HG03378 (cell line): Measurements from ENCODE around the gene PRPF18.

Experiments
- ATAC-seq: cut with Tn5 transposase; IDR thresholded peaks from one replicate; pipeline ENCODE4 v1.9.1; 2021; ENCODE audit warnings: mild to moderate bottlenecking, moderate library complexity; ENCODE audit not compliant: unreplicated experiment

The PRPF18 gene

DNA sequence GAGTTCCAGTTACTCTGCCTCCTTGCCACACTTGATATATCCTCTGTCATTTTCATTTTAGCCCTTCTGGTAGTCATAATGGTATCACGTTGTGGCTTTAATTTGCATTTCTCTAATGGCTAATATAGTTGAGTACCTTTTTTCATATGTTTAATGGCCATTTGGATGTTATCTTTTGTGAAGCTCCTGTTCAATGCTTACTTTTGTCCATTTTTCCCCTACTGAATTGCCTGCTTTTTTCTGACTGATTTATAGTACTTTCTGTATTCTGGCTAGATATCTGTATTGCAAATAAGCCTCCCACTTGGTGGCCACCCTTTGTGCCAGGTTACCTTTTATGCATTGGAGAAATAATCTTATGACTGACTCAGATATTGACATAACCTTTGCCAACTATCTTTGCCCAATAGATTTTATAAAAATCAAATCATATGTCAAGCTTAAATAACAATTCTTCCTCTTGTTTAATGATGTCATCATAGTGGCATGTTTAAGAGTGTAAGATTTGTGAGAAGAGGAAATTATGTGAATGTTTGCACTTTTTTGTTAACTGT, 50.6 kb downstream of the PRPF18 start:
- no peak for ATAC-seq

- ATAC-seq = no peak
Measured at GRCh38 chr10:13637894-13638293, 51.1 kb downstream of the PRPF18 start.

DNA sequence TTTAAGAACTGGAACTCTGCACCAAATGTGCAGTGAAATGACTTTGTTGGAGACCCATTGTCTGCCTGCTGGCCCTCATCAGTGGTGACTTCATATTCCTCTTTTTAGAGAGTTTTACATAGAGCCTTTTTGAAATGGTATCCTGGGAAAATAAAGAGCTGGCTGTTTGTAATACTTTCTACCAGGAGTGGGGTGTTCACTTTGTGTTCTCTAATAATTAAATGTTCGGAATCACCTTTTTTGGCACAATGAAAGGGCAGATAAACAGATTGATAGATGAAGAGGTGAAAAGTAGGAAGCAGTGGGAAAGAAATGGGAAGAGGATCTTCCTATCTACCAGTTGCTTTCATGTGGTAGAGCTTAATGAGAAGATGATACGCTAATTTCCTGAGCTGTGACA, 55.5 kb downstream of the PRPF18 start:
- ATAC-seq = no peak

GRCh38 chr10:13643016-13643415, 56.3 kb downstream of the PRPF18 start:
- no peak for ATAC-seq

DNA sequence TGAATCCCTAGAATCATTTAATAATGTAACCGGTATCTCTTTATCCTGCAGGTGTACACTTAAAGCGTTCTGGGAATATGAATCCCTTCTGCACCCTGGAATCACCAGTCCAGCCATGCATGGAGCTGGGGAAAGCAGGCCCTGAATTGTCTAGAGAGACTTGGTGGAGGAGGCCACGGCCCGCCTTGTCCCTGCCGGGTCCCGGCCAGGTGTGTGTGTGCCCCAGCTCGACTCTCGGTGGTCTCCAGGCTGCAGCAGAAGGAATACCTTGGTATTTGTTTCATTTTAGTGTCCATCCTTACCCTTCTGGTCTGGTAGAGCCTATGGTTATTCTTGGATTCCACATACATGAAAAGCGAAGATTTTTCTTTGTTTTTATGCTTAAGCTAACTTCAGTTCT, 58.1 kb downstream of the PRPF18 start:
- no peak for ATAC-seq

DNA sequence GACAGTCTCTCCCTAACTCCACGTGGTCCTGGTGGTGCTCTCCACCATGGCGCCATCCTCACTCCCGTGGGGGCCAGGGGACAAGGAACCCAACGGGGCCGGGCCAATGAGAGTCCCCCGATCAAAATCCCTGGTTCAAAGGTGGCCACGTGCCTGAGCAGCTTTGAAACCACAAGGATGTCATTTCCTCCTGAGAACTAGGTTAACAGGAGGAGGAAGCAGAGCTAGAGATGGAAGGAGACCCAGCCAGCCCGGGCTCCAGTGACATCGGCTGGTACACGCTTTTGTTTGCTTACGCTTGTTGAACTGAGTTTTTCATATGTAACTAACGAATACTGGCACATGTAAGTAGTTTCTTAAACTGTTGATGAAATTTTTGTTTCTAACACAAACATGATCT, 61.7 kb downstream of the PRPF18 start:
- ATAC-seq = no peak

GRCh38 chr10:13649844-13650520, 63.2 kb downstream of the PRPF18 start:
- ATAC-seq = no peak

DNA sequence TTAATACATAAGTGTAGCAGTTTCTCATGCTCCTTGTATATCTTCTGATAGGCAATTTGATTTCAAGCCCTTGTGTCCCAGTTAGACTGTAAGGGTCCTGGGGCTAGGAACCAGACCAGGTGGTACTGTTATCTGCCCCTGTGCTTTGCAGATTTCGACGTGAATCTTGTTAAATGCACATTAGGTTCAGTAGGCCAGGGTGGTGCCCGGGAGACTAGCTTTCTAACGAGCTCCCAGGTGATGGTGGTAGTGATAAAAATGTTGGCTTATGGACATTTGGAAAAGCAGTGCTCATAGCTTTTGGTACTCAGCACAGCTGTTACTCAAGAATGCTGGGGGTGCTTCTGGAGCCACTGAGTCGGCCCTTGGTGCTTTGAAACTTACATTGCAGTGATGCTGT, 64.2 kb downstream of the PRPF18 start:
- ATAC-seq = no peak

- ATAC-seq = no peak
Measured at GRCh38 chr10:13651969-13652720, 65.4 kb downstream of the PRPF18 start.

GRCh38 chr10:13652860-13653259, 66.1 kb downstream of the PRPF18 start:
- ATAC-seq = no peak

GRCh38 chr10:13654118-13654830, 67.5 kb downstream of the PRPF18 start:
- ATAC-seq = no peak

- no peak for ATAC-seq
Measured at GRCh38 chr10:13654846-13655245, 68.1 kb downstream of the PRPF18 start.

DNA sequence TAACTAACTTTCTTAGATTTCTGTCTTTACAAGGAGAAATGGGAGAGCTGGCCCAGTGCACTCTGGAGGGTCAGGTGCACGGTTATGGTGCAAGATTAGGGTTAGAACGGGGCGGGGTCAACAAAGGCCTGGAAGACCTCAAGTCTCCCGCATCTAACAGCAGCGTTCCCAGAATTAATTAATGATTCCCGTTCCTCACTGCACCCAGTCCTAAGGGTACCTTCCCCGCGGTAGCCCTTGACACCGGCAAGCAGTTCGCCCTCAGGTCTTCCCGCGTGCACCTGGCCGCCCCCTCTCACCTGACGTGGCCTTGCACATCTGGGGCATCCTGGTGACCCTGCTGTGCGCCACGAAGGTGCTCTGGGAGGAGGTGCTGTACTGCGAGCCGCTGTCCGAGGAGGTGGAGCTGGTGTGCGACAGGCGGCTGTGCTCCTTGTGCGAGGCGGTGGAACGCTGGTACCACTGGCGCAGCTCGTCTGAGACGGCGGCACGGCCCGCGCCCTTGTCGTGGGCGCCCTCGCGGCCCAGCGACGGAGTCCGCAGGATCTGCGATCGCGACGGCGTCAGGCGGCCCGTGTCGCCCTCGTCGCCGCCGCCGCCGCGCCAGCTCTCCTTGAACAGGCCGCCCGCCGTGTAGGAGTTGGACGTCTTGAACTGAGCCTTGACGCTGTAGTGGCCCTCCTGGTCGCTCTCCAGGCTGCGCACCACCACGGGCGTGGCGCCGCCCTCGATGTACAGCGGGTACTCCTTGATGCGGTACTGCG, 69.8 kb downstream of the PRPF18 start:
- ATAC-seq = no peak

GRCh38 chr10:13657101-13657680, 70.4 kb downstream of the PRPF18 start:
- no peak for ATAC-seq

DNA sequence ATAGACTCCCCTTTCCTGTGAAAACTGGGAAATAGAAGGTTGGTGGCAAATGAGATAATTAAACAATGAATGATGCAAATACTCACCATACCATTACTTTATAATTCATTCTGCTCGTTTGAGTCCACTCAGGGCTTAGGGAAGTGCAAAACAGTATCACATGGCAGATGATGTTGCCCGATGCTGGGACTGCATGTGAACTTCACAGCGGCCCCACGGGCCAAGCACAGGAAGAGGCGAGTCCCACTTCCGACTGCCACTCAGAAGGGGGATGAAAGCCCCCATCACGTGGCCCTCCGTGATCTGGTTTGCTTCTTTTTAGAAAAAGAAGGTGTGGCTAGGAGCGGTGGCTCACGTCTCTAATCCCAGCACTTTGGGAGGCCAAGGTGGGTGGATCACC, 71.5 kb downstream of the PRPF18 start:
- no peak for ATAC-seq

DNA sequence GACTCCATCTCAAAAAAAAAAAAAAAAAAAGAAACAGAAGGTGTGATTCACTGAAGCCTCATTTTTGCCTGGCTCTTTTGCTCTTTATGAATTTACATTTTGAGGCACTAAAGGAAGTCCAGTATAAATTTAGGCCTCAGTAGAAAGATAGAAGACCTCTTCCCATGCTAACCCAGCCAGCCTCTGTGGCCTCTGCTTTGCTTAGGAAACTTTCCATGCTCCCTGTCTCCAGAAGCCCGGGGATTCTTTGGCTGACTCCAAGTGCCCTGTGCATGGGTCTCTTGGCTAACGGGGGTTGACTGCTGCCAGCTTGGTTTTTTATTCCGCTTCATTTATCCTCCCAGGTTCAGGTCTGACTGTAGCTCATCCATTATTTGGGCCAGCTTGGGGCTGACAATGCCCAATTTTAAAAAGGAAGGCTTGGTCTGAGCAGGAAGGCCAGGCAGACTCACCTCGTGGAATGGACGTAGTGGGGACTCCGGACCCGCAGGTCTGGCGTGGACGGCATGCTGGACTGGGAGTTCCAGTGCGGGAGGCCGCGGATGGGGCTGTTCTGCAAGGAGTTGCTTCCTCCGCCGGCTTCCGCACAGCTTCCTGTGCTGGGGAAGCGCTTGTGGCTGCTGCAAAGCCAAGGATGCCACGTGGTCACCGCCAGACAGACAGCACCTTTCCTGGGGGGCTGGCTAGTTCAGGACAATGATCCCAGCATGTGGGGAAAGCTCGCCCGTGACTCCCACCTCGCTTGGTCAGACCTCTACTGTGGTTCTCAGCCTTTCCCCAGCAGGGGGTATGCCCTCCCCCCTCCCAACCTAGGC, 72.3 kb downstream of the PRPF18 start:
- ATAC-seq = no peak

- no peak for ATAC-seq
Measured at GRCh38 chr10:13659887-13660550, 73.3 kb downstream of the PRPF18 start.

- no peak for ATAC-seq
Measured at GRCh38 chr10:13660551-13660920, 73.8 kb downstream of the PRPF18 start.

- no peak for ATAC-seq
Measured at GRCh38 chr10:13661256-13661655, 74.5 kb downstream of the PRPF18 start.
